DMS 273 (cell line): ENCODE data around the gene VGLL4.
"Not testable (repeated sequence)": the region's sequence is repeated elsewhere in the genome, so short reads cannot be mapped to it uniquely, and the experiment has no call there.

Experiments
- DNase-seq: peaks from one replicate; lab custom pipeline; 2025; ENCODE audit not compliant: unreplicated experiment; lab: John Stamatoyannopoulos, UW

Gene VGLL4

GRCh38 chr3:11607816-11608215 is 35.9 kb downstream of the VGLL4 start:
- no peak for DNase-seq

GRCh38 chr3:11606865-11607440 is 36.8 kb downstream of the VGLL4 start:
- no peak for DNase-seq

GRCh38 chr3:11606090-11606784 is 37.5 kb downstream of the VGLL4 start:
- no peak for DNase-seq

GRCh38 chr3:11605398-11605797 is 38.3 kb downstream of the VGLL4 start:
- DNase-seq, result no peak

GRCh38 chr3:11604139-11604892 is 39.4 kb downstream of the VGLL4 start:
- no peak for DNase-seq

GRCh38 chr3:11603628-11604027 is 40.1 kb downstream of the VGLL4 start:
- DNase-seq, result no peak

GRCh38 chr3:11602886-11603527 is 40.7 kb downstream of the VGLL4 start:
- no peak for DNase-seq

- DNase-seq, result no peak
Measured at GRCh38 chr3:11602239-11602840, 41.4 kb downstream of the VGLL4 start.

GRCh38 chr3:11601446-11602238 is 42.1 kb downstream of the VGLL4 start:
- no peak for DNase-seq

- no peak for DNase-seq
Measured at GRCh38 chr3:11600501-11601282, 43.0 kb downstream of the VGLL4 start.

- DNase-seq, result no peak
Measured at GRCh38 chr3:11596387-11596786, 47.3 kb downstream of the VGLL4 start.

- DNase-seq, result not testable (repeated sequence)
Measured at GRCh38 chr3:11595024-11595423, 48.7 kb downstream of the VGLL4 start.

GRCh38 chr3:11593318-11594034 is 50.2 kb downstream of the VGLL4 start:
- DNase-seq, result no peak

- DNase-seq, result no peak
Measured at GRCh38 chr3:11592445-11593298, 51.0 kb downstream of the VGLL4 start.

- DNase-seq, result no peak
Measured at GRCh38 chr3:11591391-11592282, 52.1 kb downstream of the VGLL4 start.

GRCh38 chr3:11591002-11591355 is 52.7 kb downstream of the VGLL4 start:
- no peak for DNase-seq

GRCh38 chr3:11589706-11590105 is 54.0 kb downstream of the VGLL4 start:
- no peak for DNase-seq
